ENCODE data around the gene RDX.

RDX gene

DNA sequence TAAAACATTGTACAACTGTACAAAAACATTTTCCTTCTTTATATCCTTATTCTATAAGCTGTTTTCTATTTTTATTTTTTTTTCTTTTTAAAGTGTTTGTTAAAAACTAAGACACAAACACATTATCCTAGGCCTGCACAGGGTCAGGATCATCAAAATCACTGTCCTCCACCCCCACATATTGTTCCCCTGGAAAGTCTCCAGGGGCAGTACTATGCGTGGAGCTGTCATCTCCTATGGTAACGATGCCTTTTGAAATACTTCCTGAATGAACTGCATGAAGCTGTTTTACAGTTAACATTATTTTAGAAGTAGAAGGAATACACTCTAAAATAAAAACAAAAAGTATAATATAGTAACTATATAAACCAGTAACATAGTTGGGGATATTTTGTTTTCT, 136.0 kb downstream of the RDX start:
- H3K9me2 ChIP-seq (ENCODE audit: low read depth, low read length), result no peaks in the 10 kb centered on the region
- H3K9ac ChIP-seq (ENCODE audit: low read length), result no peak overlapping the region
- H3F3A ChIP-seq (ENCODE audit: insufficient read depth, low read length), result no peaks in the 10 kb centered on the region
- H3K36me3 ChIP-seq (ENCODE audit: insufficient read depth, low read length), result no peaks in the 10 kb centered on the region
- H3K27me3 ChIP-seq (ENCODE audit: insufficient read depth, low read length), result no peaks in the 10 kb centered on the region; the same call in 1 of the 2 replicates
- no peaks in the 10 kb centered on the region for H3K79me2 ChIP-seq (ENCODE audit: insufficient read depth, low read length)
- TF ChIP-seq EZH2 (IDR thresholded peaks at IDR 0.05; ENCODE audit: borderline replicate concordance, low read length), result no peak
- TF ChIP-seq, protein P1, sequence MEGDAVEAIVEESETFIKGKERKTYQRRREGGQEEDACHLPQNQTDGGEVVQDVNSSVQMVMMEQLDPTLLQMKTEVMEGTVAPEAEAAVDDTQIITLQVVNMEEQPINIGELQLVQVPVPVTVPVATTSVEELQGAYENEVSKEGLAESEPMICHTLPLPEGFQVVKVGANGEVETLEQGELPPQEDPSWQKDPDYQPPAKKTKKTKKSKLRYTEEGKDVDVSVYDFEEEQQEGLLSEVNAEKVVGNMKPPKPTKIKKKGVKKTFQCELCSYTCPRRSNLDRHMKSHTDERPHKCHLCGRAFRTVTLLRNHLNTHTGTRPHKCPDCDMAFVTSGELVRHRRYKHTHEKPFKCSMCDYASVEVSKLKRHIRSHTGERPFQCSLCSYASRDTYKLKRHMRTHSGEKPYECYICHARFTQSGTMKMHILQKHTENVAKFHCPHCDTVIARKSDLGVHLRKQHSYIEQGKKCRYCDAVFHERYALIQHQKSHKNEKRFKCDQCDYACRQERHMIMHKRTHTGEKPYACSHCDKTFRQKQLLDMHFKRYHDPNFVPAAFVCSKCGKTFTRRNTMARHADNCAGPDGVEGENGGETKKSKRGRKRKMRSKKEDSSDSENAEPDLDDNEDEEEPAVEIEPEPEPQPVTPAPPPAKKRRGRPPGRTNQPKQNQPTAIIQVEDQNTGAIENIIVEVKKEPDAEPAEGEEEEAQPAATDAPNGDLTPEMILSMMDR (IDR thresholded peaks at IDR 0.05; ENCODE audit: low read length), result no peak
- H3K4me2 ChIP-seq (ENCODE audit: low read length), result no peak overlapping the region
- no peak overlapping the region for H3K27ac ChIP-seq (ENCODE audit: low read depth, low read length, poor library complexity, severe bottlenecking)
- no peak overlapping the region for H2AFZ ChIP-seq (ENCODE audit: low read length)
- no peaks in the 10 kb centered on the region for H4K20me1 ChIP-seq (ENCODE audit: insufficient read depth, low read length)
- H3K9me3 ChIP-seq (ENCODE audit: low read length), result no peaks in the 10 kb centered on the region
- H3K4me3 ChIP-seq (ENCODE audit: low read depth, low read length, poor library complexity, severe bottlenecking), result no peak overlapping the region
- H3K4me1 ChIP-seq (ENCODE audit: insufficient read depth, low read length, severe bottlenecking), result no peaks in the 10 kb centered on the region

DNA sequence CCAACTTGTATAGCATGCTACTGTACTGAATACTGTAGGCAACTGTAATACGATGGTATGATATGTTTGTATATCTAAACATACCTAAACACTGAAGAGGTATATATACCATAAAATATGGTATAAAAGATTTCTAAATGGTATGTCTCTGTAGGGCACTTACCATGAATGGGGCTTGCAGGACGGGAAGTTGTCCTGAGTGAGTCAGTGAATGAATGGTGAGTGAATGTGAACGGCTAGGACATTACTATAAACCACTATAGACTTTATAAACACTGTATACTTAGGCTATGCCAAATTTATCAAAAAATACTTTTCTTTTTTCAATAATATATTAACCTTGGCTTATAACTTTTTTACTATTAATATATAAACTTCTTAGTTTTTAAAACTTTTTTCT, 136.4 kb downstream of the RDX start:
- no peak overlapping the region for H3K27ac ChIP-seq (ENCODE audit: low read depth, low read length, poor library complexity, severe bottlenecking)
- no peaks in the 10 kb centered on the region for H3K9me3 ChIP-seq (ENCODE audit: low read length)
- H3K9ac ChIP-seq (ENCODE audit: low read length), result no peak overlapping the region
- H3K4me2 ChIP-seq (ENCODE audit: low read length), result no peak overlapping the region
- H3K4me1 ChIP-seq (ENCODE audit: insufficient read depth, low read length, severe bottlenecking), result no peaks in the 10 kb centered on the region
- H3K79me2 ChIP-seq (ENCODE audit: insufficient read depth, low read length), result no peaks in the 10 kb centered on the region
- H2AFZ ChIP-seq (ENCODE audit: low read length), result no peak overlapping the region
- TF ChIP-seq EZH2 (IDR thresholded peaks at IDR 0.05; ENCODE audit: borderline replicate concordance, low read length), result no peak
- TF ChIP-seq, protein P1 (IDR thresholded peaks at IDR 0.05; ENCODE audit: low read length), result no peak
- no peaks in the 10 kb centered on the region for H3F3A ChIP-seq (ENCODE audit: insufficient read depth, low read length)
- H3K27me3 ChIP-seq (ENCODE audit: insufficient read depth, low read length), result no peaks in the 10 kb centered on the region
- H4K20me1 ChIP-seq (ENCODE audit: insufficient read depth, low read length), result no peaks in the 10 kb centered on the region
- H3K4me3 ChIP-seq (ENCODE audit: low read depth, low read length, poor library complexity, severe bottlenecking), result no peak overlapping the region
- H3K9me2 ChIP-seq (ENCODE audit: low read depth, low read length), result no peaks in the 10 kb centered on the region
- no peaks in the 10 kb centered on the region for H3K36me3 ChIP-seq (ENCODE audit: insufficient read depth, low read length)

DNA sequence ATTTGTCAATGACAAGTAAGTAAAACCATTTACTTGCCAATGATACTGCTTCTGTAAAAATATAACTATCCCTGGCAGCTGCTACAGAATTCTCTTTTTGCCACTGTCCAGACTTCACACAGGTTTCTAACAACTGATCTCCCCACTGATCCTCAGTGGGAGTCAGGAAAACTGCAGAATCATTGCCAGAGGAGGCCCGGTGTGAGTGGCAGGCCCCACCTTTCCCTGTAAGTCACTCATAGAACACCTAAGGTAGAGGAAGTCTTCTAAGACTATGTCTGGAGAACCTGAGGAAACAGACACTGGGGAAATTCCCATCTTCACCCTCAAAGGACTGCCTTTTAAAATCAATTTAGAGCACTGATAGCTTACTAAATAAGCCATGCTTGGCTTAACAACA, 136.9 kb downstream of the RDX start:
- Histone ChIP-seq H3K27ac (ENCODE audit: low read depth, low read length, poor library complexity, severe bottlenecking) (no peak overlapping the region), H4K20me1 (ENCODE audit: insufficient read depth, low read length) (no peaks in the 10 kb centered on the region)
- TF ChIP-seq, protein P1 (IDR thresholded peaks at IDR 0.05; ENCODE audit: low read length), result no peak
- no peak for TF ChIP-seq EZH2 (IDR thresholded peaks at IDR 0.05; ENCODE audit: borderline replicate concordance, low read length)

More for the DNA sequence above, 136.9 kb downstream of the RDX start:
- no peaks in the 10 kb centered on the region for H3K79me2 ChIP-seq (ENCODE audit: insufficient read depth, low read length)
- H3K4me1 ChIP-seq (ENCODE audit: insufficient read depth, low read length, severe bottlenecking), result no peaks in the 10 kb centered on the region
- H3K4me3 ChIP-seq (ENCODE audit: low read depth, low read length, poor library complexity, severe bottlenecking), result no peak overlapping the region
- no peaks in the 10 kb centered on the region for H3K9me2 ChIP-seq (ENCODE audit: low read depth, low read length)
- H3K4me2 ChIP-seq (ENCODE audit: low read length), result no peak overlapping the region
- no peaks in the 10 kb centered on the region for H3K36me3 ChIP-seq (ENCODE audit: insufficient read depth, low read length)
- no peak overlapping the region for H3K9ac ChIP-seq (ENCODE audit: low read length)
- H2AFZ ChIP-seq (ENCODE audit: low read length), result no peak overlapping the region
- H3K9me3 ChIP-seq (ENCODE audit: low read length), result no peaks in the 10 kb centered on the region
- no peaks in the 10 kb centered on the region for H3F3A ChIP-seq (ENCODE audit: insufficient read depth, low read length)
- H3K27me3 ChIP-seq (ENCODE audit: insufficient read depth, low read length), result no peaks in the 10 kb centered on the region

Data from OCI-LY1 (cell line).